GM12873 (cell line): Measurements from ENCODE around the gene ABTB1.

ENCODE experiments used
- TF ChIP-seq, protein P1 (sequence below): IDR thresholded peaks from 2 replicates; pipeline ENCODE4 v1.5.1; 2012; ENCODE audit warnings: low read depth, mild to moderate bottlenecking, moderate library complexity, low read length, control low read depth; ENCODE audit not compliant: insufficient read depth; ENCODE audit errors: missing control alignments

The ABTB1 gene

DNA sequence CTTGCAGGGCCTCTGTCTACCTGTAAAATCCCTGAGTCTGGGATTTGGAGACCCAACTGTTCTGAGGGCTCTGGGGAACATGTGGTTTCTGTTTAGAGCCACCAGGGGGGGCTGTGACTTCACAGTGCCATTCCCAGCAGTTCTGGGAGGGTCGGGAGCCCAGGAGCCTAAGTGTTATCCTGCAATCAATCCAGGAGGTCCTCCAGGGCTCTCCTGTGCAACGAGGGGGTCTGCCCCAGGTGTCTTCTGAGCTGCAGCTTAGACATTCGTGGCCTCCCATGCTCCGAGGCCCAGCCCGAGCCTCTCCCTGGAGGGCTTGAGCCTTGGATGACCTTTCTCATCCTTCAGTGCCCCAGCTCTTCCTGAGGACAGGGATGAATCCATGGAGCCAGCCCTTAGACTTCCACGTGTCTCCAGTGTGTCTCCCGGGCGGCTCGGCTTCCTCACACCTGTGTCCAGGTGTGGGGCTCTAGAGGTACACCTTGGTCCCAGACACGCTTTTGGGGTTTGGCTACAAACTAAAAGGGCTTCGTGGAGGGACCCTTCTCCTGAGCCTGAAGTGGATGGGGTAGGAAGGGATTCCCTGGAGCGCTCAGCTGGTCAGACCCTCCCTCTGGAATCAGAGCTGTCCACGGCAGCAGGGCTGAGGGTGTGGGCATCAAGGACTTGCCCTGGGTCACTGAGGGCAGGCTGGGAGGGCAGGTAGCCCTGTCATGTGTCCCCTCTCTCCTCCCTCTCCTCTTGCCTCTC lies 20.3 kb upstream of the ABTB1 start:
- TF ChIP-seq, protein P1, sequence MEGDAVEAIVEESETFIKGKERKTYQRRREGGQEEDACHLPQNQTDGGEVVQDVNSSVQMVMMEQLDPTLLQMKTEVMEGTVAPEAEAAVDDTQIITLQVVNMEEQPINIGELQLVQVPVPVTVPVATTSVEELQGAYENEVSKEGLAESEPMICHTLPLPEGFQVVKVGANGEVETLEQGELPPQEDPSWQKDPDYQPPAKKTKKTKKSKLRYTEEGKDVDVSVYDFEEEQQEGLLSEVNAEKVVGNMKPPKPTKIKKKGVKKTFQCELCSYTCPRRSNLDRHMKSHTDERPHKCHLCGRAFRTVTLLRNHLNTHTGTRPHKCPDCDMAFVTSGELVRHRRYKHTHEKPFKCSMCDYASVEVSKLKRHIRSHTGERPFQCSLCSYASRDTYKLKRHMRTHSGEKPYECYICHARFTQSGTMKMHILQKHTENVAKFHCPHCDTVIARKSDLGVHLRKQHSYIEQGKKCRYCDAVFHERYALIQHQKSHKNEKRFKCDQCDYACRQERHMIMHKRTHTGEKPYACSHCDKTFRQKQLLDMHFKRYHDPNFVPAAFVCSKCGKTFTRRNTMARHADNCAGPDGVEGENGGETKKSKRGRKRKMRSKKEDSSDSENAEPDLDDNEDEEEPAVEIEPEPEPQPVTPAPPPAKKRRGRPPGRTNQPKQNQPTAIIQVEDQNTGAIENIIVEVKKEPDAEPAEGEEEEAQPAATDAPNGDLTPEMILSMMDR = peak; percentile 87

DNA sequence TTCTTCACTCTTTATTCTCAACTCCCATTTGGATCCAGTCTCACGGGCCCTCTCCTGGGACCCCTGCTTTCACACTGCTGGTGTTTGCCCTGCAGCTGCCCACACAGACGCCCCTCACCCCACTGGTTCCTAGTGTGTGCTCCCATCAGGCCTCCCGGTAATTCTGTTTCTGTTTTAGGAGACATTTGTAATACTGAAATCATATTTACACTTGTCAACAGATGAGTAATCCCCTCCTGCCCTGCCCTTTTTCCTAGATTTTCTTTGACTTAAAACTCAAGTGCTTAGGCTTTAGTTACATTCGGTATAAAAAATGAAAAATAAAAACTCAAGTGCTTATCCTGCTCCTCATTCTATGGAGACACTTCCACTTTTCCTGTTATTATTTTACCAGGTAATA lies 18.4 kb upstream of the ABTB1 start:
- TF ChIP-seq, protein P1 = no peak

DNA sequence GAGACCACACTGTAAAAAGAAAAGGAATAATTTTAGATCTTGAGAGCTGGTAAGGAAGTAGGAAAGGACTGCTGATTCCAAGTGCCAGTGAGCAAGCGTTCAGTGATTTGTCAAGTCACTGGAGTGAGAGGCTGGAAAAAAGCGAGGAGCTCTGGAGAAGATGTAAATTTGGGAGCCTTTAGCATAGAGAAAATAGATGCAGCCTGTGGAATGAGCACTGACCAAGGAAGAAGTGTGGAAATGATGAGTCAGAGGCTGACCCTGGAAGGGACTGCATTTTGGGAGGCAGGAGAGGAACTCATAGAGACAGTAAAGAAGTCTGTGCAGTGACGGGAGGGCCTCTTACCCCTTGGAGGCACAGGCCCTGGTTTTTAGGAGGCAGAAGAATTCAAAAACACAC lies 17.1 kb upstream of the ABTB1 start:
- TF ChIP-seq, protein P1 = no peak

DNA sequence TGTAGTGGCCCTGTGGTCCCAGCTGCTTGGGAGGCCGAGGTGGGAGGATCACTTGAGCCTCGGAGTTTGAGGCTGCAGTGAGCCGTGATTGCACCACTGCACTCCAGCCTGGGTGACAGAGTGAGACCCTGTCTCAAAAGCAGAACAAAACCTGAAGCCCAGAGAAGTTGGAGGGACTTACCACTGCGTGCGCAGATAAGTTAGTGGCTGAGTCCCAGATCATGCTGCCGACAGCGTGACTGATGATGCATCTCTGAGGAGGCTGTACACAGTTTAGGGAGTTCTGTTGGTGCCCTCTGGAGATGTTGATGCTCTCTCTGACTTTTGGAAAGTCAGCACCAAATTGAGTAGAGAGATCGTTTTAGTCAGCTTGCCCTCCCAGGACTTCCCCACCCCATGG lies 15.8 kb upstream of the ABTB1 start:
- TF ChIP-seq, protein P1 = no peak

DNA sequence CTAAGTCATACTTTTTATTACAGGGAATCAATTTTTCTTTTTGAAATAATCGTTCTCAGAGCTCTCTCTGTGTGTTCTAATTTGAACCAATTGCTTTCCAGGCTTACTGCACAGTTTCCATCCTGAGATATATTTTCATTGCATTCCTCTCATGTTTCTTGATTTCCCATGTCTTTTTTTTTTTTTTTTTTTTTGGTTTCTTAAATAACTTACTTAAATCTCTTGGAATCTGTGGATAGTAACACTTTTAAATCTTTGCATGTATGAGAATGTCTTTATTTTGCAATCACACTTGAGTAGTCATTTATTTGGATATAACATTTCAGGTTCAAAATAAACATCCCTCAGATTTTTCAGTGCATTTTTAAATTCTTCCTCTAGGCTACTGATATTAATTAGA lies 14.5 kb upstream of the ABTB1 start:
- TF ChIP-seq, protein P1 = no peak

DNA sequence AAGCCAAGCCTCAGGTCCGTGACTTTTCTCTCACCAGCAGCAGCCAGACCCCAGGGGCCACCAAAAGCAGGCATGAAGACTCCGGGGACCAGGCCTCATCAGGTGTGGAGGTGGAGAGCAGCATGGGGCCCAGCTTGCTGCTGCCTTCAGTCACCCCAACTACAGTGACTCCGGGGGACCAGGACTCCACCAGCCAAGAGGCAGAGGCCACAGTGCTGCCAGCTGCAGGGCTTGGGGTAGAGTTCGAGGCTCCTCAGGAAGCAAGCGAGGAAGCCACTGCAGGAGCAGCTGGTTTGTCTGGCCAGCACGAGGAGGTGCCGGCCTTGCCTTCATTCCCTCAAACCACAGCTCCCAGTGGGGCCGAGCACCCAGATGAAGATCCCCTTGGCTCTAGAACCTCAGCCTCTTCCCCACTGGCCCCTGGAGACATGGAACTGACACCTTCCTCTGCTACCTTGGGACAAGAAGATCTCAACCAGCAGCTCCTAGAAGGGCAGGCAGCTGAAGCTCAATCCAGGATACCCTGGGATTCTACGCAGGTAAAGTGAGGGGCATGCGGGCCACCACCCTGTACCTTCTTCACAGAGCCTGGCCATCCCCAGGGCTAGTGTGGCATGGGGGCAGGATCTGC lies 12.0 kb upstream of the ABTB1 start:
- TF ChIP-seq, protein P1 = no peak

DNA sequence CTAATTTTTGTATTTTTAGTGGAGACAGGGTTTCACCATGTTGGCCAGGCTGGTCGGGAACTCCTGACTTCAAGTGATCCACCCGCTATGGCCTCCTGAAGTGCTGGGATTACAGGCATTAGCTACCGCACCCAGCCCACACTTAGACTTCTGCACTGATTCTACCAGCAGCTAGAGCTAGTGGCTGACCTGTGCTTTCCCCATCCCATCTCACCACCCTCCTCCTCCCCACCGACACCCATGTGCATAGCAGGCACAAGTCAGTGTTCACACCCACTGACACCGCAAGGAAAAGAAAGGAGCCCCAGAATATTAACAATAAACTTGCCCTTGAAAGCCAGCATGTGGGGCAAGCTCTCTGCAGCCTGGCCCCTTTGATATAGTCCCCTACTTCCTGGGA lies 11.2 kb upstream of the ABTB1 start:
- TF ChIP-seq, protein P1 = no peak
